ENCODE data around the gene CYB561A3.

The CYB561A3 gene

GRCh38 chr11:61329871-61330270, 31.8 kb downstream of the CYB561A3 start:
- no peak for DNase-seq (ENCODE audit: low spot score)
- no peak for FAIRE-seq

- no peak for DNase-seq (ENCODE audit: low spot score)
- FAIRE-seq, result no peak
Observed at GRCh38 chr11:61328351-61328750, 33.3 kb downstream of the CYB561A3 start.

- FAIRE-seq (no peak), DNase-seq (ENCODE audit: low spot score) (no peak)
Observed at GRCh38 chr11:61327669-61328071, 34.0 kb downstream of the CYB561A3 start.

- FAIRE-seq (no peak), DNase-seq (ENCODE audit: low spot score) (no peak)
Observed at GRCh38 chr11:61325649-61326414, 35.9 kb downstream of the CYB561A3 start.

- FAIRE-seq (no peak), DNase-seq (ENCODE audit: low spot score) (no peak)
Observed at GRCh38 chr11:61315260-61315659, 46.4 kb downstream of the CYB561A3 start.

- DNase-seq (ENCODE audit: low spot score) (no peak), FAIRE-seq (no peak)
Observed at GRCh38 chr11:61310749-61311148, 50.9 kb downstream of the CYB561A3 start.

GRCh38 chr11:61309739-61310138, 51.9 kb downstream of the CYB561A3 start:
- FAIRE-seq (no peak), DNase-seq (ENCODE audit: low spot score) (no peak)

GRCh38 chr11:61309141-61309540, 52.5 kb downstream of the CYB561A3 start:
- FAIRE-seq (no peak), DNase-seq (ENCODE audit: low spot score) (no peak)

- DNase-seq (ENCODE audit: low spot score) (no peak), FAIRE-seq (no peak)
Observed at GRCh38 chr11:61307354-61307753, 54.3 kb downstream of the CYB561A3 start.

- no peak for DNase-seq (ENCODE audit: low spot score)
- no peak for FAIRE-seq
Observed at GRCh38 chr11:61306221-61306620, 55.5 kb downstream of the CYB561A3 start.

- FAIRE-seq, result no peak
- no peak for DNase-seq (ENCODE audit: low spot score)
Observed at GRCh38 chr11:61305417-61305816, 56.3 kb downstream of the CYB561A3 start.

- DNase-seq (ENCODE audit: low spot score) (no peak), FAIRE-seq (no peak)
Observed at GRCh38 chr11:61303725-61304124, 58.0 kb downstream of the CYB561A3 start.

- DNase-seq (ENCODE audit: low spot score) (no peak), FAIRE-seq (no peak)
Observed at GRCh38 chr11:61302550-61302949, 59.1 kb downstream of the CYB561A3 start.
